Suprapubic skin (tissue), 4 donors: ENCODE measurements around the gene CDK2. TPM values are rescaled to one million over a fixed set of nuclear protein-coding genes. Genes with fewer than 3 reads are reported as not detected.

Experiments
- DNase-seq, 2 donors: peaks; one replicate each; pipeline ENCODE4 v3.0.0-alpha.2; 2019; ENCODE audit warnings: low spot score in 2 of 2
- H3K27ac ChIP-seq: fragments of 200-600 bp; sonication (generic); one replicate; pipeline ENCODE4 v1.5.1; 2019
- H3K27me3 ChIP-seq: fragments of 200-600 bp; sonication (generic); one replicate; pipeline ENCODE4 v1.5.1; 2019
- H3K36me3 ChIP-seq: fragments of 200-600 bp; sonication (generic); one replicate; pipeline ENCODE4 v1.5.1; 2019
- H3K4me1 ChIP-seq: fragments of 200-600 bp; sonication (generic); one replicate; pipeline ENCODE4 v1.5.1; 2019
- H3K4me3 ChIP-seq: fragments of 200-600 bp; sonication (generic); one replicate; pipeline ENCODE4 v1.5.1; 2019; ENCODE audit warnings: mild to moderate bottlenecking
- H3K9me3 ChIP-seq: fragments of 200-600 bp; sonication (generic); one replicate; pipeline ENCODE4 v1.5.1; 2019
- CTCF ChIP-seq, 2 donors: fragments of 200-600 bp in 1 of 2; fragments of 450-650 bp in 1 of 2; sonication (generic) in 1 of 2; IDR thresholded peaks; one replicate each; pipeline ENCODE4 v1.5.1; 2016 to 2019; ENCODE audit warnings: antibody characterized with exemption in 2 of 2, mild to moderate bottlenecking in 1 of 2, moderate library complexity in 1 of 2
- EP300 ChIP-seq: sonication (generic); formaldehyde crosslinking; IDR thresholded peaks from one replicate; pipeline ENCODE4 v1.6.1; 2017; ENCODE audit warnings: antibody characterized with exemption
- POLR2A ChIP-seq, 2 donors: fragments of 450-650 bp; IDR thresholded peaks; one replicate each; pipeline ENCODE4 v1.6.1; 2017; ENCODE audit warnings: antibody characterized with exemption in 2 of 2, mild to moderate bottlenecking in 2 of 2, moderate library complexity in 2 of 2
- POLR2AphosphoS5 ChIP-seq, 3 donors: sonication (generic); formaldehyde crosslinking; IDR thresholded peaks; one replicate each; pipeline ENCODE4 v1.6.1; 2017; ENCODE audit warnings: antibody characterized with exemption in 3 of 3
- WGBS: methylation state at CpG from one replicate; pipeline ENCODE4 v1.1.5; 2018; 5-methylcytosine and 5-hydroxymethylcytosine counted together
- total RNA-seq, 4 donors: library from RNA; depleted of rRNA; stranded (reverse); fragments of >200 nt; gene quantifications; one replicate each; pipeline ENCODE4 v1.1.0, GENCODE V29; 2016

The CDK2 gene
- total RNA-seq, 4 donors from 2014 or later = 18.4 to 33.2 (median 28.6) TPM

DNA sequence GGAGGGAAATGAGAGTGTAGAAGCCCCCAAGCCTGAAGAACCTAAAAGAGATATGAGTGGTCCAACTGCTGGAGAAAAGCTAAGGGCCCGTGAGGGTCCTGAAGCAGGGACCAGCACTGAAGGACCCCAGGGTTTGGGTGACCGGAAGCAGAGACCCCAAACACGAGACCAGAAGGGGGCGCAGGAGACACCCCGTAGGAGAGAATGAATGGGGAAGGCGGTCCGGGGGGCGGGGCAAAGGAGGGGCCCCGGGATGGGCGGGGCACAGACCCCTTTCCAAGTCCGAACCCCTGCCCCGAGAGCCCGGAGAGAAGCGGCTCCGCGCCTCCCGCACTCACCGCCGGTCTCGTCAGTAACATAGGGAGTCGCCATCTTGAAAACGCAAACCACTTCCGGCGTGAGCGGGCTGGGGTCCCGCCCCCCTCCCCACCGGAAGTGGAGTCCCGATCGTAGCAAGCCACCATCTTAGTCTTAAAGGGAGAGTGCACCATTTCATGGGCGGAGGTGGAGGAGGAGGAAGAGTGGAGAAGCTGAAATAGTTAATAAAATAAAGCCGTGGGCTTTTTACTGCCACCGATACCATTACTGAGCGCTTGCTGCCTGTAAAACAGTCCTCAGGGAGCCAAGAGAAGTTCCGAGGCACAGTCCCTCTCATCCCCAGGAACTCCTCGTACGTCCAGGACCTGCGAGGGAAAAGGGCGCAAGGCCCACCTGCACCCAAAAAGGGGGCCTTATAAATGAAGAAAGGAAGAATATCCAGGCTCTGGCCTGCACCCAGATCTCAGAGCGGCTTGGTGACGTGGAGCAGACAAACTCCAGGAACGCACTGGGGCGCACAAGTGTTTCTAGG lies 39.7 kb upstream of the CDK2 start:
- H3K27ac ChIP-seq = peak overlapping the region; percentile 98
- no peaks in the 10 kb centered on the region for H3K9me3 ChIP-seq
- H3K27me3 ChIP-seq = no peaks in the 10 kb centered on the region
- H3K36me3 ChIP-seq = peaks cover 5% of the 10 kb centered on the region
- H3K4me1 ChIP-seq = peaks cover 59% of the 10 kb centered on the region
- WGBS = under 1% methylated on average over 38 of the region's 42 CpGs
- TF ChIP-seq CTCF (IDR thresholded peaks at IDR 0.05) (peak; percentile 46 to 63), EP300 (no peak), POLR2AphosphoS5 (IDR thresholded peaks at IDR 0.05) (peak in 1 of 3 donors; percentile 26), POLR2A (IDR thresholded peaks at IDR 0.05) (peak in 1 of 2 donors; percentile 50)
- H3K4me3 ChIP-seq = peak overlapping the region; percentile 88
- DNase-seq = peak; percentile 94 to 95

DNA sequence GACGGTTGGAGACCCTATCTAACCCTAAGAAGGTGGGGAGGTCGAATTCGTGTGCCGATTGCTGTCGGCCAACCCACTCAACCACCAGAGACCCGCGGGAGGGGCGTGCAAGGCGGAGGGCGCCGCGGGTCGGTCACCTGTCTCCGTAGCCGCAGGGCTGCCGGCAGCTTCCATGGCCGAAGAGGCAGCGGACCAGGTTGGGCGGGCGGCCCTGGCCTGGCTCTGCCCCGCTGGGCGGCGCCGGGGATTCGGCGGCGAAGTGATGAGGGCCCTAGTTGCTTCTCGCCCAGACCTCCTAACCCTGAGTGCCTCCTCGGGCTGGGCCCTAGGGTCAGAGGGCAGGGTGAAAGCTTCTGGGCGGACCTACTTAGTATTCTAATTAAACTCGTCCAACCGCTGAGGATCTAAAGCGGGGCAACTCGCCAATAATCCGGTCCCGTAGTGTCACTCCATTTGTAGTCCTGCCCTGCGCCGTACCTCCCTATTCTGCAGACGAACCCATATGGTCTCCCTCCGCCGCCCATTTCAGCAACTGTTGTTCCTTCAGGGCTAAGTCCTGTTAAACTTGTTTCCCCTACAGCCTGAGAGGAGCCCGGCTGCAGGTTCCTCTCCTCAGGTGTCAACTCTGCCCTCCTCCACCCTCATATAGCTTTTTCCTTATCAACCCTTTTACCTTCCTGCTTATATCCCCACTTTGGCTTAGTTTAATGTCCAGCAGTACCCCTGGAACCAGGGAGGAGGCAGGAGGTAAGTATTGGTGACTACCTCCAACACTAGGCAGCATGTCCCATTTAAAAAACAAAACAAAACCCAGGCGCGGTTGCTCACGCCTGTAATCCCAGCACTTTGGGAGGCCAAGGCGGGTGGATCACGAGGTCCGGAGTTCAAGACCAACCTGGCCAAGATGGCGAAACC lies 38.8 kb upstream of the CDK2 start, which contains the start of gene PYM1:
PYM1 (minus strand) TSS at position 307 of the 915 bp plus-strand sequence; CDS start at position 174, 133 bp downstream.
- peak; percentile 95 for DNase-seq
- peaks cover 64% of the 10 kb centered on the region for H3K4me1 ChIP-seq
- no peaks in the 10 kb centered on the region for H3K27me3 ChIP-seq
- H3K27ac ChIP-seq = peak within 1 kb of the TSS; percentile 98
- TF ChIP-seq POLR2A (IDR thresholded peaks at IDR 0.05) (peak in 1 of 2 donors; percentile 37), CTCF (IDR thresholded peaks at IDR 0.05) (no peak), POLR2AphosphoS5 (IDR thresholded peaks at IDR 0.05) (peak in 2 of 3 donors; percentile 7 to 51), EP300 (no peak)
- H3K36me3 ChIP-seq = no peaks in the 10 kb centered on the region
- no peaks in the 10 kb centered on the region for H3K9me3 ChIP-seq
- WGBS = 9% methylated on average over 33 of the region's 49 CpGs
- peak within 1 kb of the TSS; percentile 88 for H3K4me3 ChIP-seq

DNA sequence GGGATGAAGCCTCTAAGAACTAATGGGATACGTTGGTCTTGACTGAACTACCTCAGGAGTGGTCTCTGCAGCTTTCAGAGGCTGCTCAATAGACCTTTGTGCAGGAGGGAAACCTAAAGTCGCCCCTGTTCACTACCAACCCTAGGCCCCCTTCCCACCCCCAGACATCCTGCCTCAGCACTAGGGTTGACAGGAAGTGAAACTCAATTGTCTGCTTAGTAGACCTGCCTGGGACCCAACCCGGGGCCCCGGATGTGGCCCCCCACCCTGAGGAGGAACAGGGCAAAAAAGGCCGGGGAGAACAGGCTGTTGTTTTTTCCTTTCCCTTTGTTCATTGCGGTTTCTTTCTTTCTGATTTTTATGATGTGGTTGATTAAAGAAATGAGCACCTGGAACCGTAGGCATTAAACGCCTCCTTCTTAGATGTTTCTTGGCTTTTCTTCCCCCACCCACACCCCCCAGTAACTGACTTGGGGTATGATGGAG lies 37.3 kb upstream of the CDK2 start:
- Histone ChIP-seq H3K9me3 (no peaks in the 10 kb centered on the region), H3K27me3 (no peaks in the 10 kb centered on the region), H3K4me1 (peaks cover 75% of the 10 kb centered on the region), H3K4me3 (peak overlapping the region; percentile 88), H3K27ac (peak overlapping the region; percentile 98), H3K36me3 (no peaks in the 10 kb centered on the region)
- no peak for DNase-seq
- TF ChIP-seq POLR2A (IDR thresholded peaks at IDR 0.05) (no peak), CTCF (IDR thresholded peaks at IDR 0.05) (no peak), POLR2AphosphoS5 (IDR thresholded peaks at IDR 0.05) (no peak), EP300 (no peak)
- 42% methylated on average over 8 of the region's 8 CpGs for WGBS

DNA sequence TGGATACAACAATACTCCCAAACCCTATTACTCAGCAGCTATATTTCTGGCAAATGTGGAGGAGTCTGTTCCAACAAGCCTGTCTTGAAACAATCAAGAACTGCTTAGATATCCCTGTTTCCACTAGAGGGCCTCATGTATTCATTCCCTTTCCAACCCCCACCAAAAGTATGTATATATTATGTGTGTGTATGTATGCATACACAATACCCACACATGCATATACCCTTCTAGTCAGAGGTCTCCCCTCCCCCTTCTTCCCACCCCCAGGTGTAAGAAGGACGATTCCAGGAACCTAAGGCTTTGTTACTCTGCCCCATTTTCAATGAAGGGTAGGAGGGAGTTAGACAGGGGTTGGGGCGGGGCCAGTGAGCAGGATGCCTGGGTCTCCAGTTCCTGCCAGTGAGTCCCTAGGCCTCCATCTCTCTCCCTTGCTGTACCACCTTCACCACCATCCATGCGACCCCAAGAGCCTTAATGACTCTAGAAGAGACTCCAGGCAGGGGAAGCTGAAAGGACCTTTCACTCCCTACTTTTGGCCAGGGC lies 35.8 kb upstream of the CDK2 start, which contains the start of gene DGKA:
DGKA (plus strand) TSS at position 392 of the 546 bp plus-strand sequence. CDS start 5,342 bp downstream, outside the sequence.
- H3K27me3 ChIP-seq = no peaks in the 10 kb centered on the region
- DNase-seq = peak in 1 of 2 donors; percentile 76
- WGBS = 18% methylated on average over 3 of the region's 3 CpGs
- H3K4me3 ChIP-seq = peak within 1 kb of the TSS; percentile 67
- H3K27ac ChIP-seq = peak within 1 kb of the TSS; percentile 98
- H3K4me1 ChIP-seq = peaks cover 81% of the 10 kb centered on the region
- no peaks in the 10 kb centered on the region for H3K36me3 ChIP-seq
- no peaks in the 10 kb centered on the region for H3K9me3 ChIP-seq
- TF ChIP-seq CTCF (IDR thresholded peaks at IDR 0.05) (peak; percentile 46 to 54), POLR2AphosphoS5 (IDR thresholded peaks at IDR 0.05) (no peak)
